ENCODE results near the gene EML1. TPM values are rescaled to one million over a fixed set of nuclear protein-coding genes. Genes with fewer than 3 reads are reported as not detected.

EML1 gene
- total RNA-seq, result 5.1 TPM

DNA sequence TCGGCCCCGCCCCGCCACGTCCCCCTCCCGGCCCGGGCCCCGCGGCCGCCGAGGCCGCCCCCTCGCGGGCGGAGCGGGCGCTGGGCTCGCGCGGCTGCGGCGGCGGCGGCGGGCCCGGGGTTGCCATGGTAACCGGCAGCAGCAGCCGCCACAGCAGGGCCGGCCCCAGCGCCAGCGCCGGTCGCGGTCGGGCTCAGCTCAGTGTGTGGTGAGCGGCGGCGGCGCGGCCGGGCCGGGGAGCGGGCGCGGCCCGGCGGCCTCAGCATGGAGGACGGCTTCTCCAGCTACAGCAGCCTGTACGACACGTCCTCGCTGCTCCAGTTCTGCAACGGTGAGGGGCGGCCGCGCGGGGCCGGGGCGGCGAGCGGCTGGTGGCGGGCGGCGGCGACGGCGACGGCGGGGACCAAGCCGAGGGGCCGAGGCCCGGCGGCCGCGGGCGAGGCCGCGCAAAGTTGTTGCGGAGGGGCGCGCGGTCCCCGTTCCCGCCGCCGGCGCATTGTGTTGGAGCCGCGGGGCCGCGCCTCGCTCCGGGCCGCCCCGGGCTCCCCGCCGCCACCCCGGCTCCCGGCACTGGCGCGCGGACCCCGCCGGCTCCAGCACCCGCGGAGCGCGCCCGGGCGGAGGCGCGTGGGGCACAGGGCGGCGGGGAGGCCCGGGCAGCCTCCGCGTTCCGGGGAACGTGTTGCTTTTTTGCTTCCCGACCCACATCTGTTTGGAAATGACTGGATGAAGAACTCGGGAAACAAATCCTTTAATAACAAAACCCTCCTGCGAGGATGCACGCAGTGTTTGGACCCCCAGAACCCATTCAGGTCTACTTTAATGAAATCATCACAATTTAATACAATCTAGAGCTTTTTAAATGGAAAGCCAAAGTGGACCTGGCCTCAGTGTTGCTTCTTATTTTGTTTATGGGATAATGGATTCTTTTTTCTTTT, at the start of gene EML1:
Gene EML1 (plus strand): TSS at position 201 of the 938 bp plus-strand sequence. CDS start 64 bp downstream, at position 265.
- ATAC-seq, result peak; percentile 91
- DNase-seq (ENCODE audit: low spot score), result peak; percentile 85

DNA sequence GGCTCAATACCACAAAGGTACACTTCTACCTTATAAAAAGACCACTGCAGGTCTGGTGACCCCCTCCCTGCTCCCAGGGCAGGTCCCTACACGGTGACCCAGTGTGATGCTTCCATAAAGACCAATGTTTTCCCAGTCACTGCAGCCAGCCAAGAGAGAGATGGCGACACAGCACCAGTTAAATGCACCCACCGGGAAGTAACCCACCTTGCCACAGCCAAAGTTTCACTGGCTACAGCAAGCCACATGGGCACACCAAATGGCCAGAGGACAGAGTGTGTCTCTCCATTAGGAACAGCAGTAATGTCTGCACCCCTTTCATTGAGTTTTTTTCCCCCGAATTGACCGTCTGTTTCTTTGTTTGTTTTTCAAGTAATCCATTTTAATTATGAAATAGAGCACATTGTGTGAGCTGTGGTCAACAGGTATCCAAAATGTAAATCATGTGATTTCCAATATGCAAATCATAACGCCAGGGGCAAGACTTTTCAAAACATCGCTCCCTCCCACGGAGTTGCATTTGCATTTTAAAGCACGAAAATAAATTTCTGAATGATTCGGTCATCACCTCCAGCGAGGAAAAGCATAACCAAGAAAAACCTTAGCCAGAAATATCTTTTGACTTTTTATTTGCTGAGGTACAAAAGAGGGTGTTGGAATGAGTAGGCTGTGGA, 48.9 kb upstream of the EML1 start:
- no peak for ATAC-seq
- DNase-seq (ENCODE audit: low spot score), result no peak

DNA sequence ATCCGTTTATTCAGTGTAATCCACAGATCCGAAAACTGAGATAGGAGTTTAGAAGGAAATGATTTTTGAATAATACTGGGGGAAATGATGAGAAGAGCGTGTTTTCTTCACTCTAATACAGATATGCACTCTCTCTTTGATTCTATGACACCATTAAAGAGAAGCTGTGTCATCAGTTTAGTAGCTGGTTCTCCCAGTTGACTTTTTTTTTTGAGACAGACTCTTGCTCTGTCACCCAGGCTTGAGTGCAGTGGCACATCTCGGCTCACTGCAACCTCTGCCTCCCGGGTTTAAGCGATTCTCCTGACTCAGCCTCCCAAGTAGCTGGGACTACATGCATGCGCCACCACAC, 48.4 kb upstream of the EML1 start:
- DNase-seq (ENCODE audit: low spot score), result no peak
- ATAC-seq, result no peak

GRCh38 chr14:99745307-99745951, 47.8 kb upstream of the EML1 start:
- ATAC-seq (peak; percentile 15), DNase-seq (ENCODE audit: low spot score) (no peak)

GRCh38 chr14:99747167-99747566, 46.0 kb upstream of the EML1 start:
- no peak for DNase-seq (ENCODE audit: low spot score)
- ATAC-seq, result no peak

DNA sequence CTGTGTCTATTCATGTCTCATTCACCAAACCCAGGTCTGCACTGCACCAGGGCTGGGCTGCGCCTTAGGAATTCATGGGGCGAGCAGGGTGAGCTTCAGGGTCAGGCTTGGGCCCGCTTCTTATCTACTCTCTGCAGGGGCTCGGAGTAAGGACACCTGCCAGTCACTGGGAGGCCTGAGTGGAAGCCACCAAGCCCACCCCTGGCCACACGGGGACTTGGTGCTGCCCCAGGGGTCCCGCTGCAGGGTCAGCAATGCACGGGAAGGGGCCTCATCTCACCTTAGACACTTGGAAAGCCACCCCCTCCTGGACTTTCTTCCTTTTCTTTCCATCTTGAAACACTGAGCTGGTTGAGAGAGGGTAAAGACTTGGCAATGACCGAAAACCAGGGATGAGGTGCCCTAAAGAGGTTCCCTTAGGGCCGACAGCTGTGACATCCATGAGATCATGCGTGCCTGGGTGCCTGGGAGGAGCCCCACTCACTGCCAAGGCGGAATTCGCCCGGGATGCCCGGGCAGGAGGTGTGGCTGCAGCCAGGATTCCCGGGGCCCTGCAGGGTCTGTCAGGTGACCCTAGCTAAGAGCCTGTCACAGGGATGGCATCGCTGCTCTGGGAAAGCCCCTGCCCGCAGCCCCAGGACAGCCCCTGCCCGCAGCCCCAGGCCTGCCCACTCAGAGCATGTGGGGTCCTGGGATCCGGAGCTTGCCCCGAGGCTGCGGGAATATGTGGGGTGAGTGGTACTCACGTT, 45.5 kb upstream of the EML1 start:
- ATAC-seq (no peak), DNase-seq (ENCODE audit: low spot score) (no peak)

DNA sequence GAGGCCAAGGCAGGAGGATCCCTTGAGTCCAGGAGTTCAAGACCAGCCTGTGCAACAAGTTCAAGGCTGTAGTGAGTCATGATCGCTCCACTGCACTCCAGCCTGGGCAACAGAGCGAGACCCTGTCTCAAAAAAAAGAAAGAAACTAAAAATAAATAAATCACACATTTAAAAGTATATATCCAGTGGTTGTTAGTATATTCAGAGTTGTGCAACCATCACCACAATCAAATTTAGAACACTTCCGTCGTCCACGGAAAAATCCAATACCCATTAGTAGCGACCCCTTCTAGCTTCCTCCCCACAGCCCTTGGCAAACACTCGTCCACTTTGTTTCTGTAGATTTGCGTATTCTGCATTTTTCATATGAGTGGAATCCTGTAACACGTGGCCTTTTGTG, 44.7 kb upstream of the EML1 start:
- DNase-seq (ENCODE audit: low spot score) (no peak), ATAC-seq (no peak)

DNA sequence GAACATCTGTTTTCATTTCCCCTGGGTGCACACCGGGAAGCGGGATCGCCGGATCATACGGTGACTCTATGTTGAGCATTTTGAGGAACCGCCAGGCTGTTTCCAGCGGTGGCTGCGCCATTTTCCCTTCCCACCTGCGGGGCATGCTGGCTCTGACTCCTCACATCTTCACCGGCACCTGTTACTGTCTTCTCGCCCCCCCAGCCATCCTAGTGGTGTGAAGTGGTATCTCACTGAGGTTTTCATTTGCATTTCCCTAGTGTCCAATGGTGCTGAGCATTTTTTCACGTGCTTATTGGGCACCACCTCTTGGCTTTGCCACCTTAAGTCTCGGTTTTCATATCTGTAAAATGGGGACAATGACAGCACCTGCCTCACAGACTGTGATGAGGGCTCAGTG, 44.1 kb upstream of the EML1 start:
- DNase-seq (ENCODE audit: low spot score), result no peak
- ATAC-seq, result no peak

GRCh38 chr14:99749763-99750715, 43.2 kb upstream of the EML1 start:
- DNase-seq (ENCODE audit: low spot score), result no peak
- no peak for ATAC-seq

- no peak for DNase-seq (ENCODE audit: low spot score)
- no peak for ATAC-seq
These were observed 42.3 kb upstream of the EML1 start for GRCh38 chr14:99750746-99751450.

- DNase-seq (ENCODE audit: low spot score) (no peak), ATAC-seq (no peak)
These were observed 41.4 kb upstream of the EML1 start for GRCh38 chr14:99751539-99752485.

- ATAC-seq, result peak; percentile 11
These were observed 40.6 kb upstream of the EML1 start for GRCh38 chr14:99752486-99753121.

GRCh38 chr14:99753225-99754140, 39.7 kb upstream of the EML1 start:
- ATAC-seq (no peak), DNase-seq (ENCODE audit: low spot score) (no peak)

More at GRCh38 chr14:99752486-99753121, 40.6 kb upstream of the EML1 start:
- DNase-seq (ENCODE audit: low spot score), result no peak

DNA sequence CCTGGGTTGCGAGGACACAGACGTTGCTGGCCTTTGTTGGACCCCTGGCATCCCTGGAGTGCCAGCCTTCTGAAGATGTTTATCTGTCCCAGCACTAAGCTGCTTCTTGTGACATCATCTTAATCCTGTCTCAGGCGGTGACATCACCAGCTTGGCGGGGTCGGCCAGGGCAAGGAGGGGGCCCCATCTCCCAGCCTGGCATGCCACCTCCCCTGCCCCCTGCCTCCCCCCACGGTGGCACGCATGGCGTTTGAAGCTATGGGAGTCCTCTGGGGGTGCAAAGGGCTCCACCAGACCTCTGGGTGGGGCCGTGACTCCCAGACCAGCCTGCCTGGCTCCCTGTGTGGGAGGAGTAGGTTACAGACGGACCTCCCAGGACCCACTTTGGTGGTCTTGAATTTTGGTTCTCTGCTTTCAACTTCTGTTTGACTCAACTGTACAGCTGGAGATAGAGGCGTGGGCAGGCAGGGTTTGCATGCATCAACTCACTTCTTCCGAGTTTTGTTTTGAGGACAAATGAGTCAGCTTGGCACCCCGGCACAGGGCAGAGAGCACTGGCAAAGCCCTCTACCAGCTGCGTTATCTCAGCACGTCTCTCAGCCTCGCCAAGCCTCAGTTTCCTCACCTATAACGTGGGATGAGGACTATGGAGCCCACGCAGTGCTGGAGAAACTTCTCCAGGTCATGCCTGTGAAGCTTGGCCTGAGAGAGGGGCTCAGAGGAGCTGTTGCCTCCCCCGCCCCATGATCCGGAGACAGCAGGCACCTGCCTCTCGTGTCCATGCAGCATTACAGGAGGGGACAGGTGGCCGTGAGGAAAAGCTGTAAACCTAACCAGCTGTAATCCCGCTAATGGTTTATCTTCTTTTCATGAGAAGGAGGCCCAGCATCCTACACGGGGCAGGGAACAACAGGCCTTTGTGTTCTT, 38.8 kb upstream of the EML1 start:
- ATAC-seq (no peak), DNase-seq (ENCODE audit: low spot score) (no peak)

GRCh38 chr14:99755068-99755405, 38.2 kb upstream of the EML1 start:
- ATAC-seq, result no peak
- no peak for DNase-seq (ENCODE audit: low spot score)

All from left lobe of liver (tissue), 2 donors.